IPS-15b (cell line): ENCODE results near the gene GPR137.

ENCODE experiments used
- H3K27me3 ChIP-seq: one replicate; pipeline ENCODE4 v1.6.1; 2013; ENCODE audit warnings: low read length; ENCODE audit not compliant: control insufficient read depth, insufficient read depth
- H3K36me3 ChIP-seq: one replicate; pipeline ENCODE4 v1.6.1; 2013; ENCODE audit warnings: low read length; ENCODE audit not compliant: control insufficient read depth, insufficient read depth
- H3K4me1 ChIP-seq: one replicate; pipeline ENCODE4 v1.6.1; 2013; ENCODE audit warnings: mild to moderate bottlenecking, low read length; ENCODE audit not compliant: control insufficient read depth, insufficient read depth
- H3K4me3 ChIP-seq: one replicate; pipeline ENCODE4 v1.5.1; 2013; ENCODE audit warnings: low read depth, low read length
- H3K9ac ChIP-seq: one replicate; pipeline ENCODE4 v1.6.1; 2013; ENCODE audit warnings: low read depth, mild to moderate bottlenecking, low read length
- H3K9me3 ChIP-seq: one replicate; pipeline ENCODE4 v1.6.1; 2013; ENCODE audit warnings: mild to moderate bottlenecking, low read length; ENCODE audit not compliant: control insufficient read depth, insufficient read depth

The GPR137 gene, protein sequence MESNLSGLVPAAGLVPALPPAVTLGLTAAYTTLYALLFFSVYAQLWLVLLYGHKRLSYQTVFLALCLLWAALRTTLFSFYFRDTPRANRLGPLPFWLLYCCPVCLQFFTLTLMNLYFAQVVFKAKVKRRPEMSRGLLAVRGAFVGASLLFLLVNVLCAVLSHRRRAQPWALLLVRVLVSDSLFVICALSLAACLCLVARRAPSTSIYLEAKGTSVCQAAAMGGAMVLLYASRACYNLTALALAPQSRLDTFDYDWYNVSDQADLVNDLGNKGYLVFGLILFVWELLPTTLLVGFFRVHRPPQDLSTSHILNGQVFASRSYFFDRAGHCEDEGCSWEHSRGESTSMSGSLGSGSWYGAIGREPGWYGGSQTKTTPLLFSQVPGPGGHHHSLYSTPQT

DNA sequence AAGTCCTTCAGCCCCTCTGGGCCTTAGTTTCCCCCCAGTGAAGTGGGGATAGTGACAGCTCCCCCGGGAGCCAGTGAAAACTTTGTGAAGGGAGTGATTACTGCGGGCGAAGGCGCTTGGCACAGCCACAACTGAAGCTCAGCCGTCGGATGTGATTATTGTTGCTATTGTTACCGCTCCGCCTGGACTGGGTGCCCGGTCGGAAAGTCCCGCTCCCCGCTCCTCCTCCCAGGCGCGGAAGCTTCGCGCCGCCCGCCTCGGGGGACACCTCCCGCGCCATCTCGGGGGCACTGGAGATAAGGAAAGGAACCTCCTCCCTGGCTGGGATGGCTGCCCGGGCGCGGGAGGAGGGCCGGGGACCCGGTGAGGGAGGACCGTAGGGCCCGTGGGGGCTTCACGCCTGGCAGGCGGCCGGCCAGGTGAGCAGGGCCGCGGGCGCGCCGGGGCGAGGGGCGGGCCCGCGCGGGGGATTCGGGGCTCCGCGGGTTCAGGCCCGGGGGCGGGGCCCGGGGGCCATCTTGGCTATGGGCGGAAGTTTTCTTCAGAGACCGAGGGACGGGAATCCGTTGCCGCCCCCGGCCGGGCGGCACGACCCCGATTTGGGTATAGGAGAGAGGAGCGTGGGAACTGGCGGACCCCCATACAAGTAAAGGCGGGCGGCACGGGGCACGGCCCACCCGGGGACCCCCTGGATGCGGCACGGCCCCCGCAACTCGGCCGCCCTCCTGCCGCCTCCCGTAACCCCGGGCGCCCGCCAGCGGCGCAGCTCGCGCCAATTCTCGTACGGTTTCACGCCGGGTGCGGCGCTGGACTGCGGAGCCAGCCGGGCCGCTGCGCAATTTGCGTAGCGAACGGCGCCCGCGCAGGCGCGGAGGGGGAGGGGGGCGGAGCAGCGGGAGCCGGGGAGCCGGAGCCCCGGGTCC, at the start of gene GPR137:
Gene GPR137 (plus strand): TSS at position 887 of the 923 bp plus-strand sequence. CDS start 677 bp downstream, outside the sequence.
- H3K9me3 ChIP-seq, result no peaks in the 10 kb centered on the region
- no peak within 1 kb of the TSS for H3K9ac ChIP-seq
- no peaks in the 10 kb centered on the region for H3K4me1 ChIP-seq
- peak within 1 kb of the TSS; percentile 87 for H3K4me3 ChIP-seq
- peaks cover 13% of the 10 kb centered on the region for H3K27me3 ChIP-seq
- no peaks in the 10 kb centered on the region for H3K36me3 ChIP-seq

DNA sequence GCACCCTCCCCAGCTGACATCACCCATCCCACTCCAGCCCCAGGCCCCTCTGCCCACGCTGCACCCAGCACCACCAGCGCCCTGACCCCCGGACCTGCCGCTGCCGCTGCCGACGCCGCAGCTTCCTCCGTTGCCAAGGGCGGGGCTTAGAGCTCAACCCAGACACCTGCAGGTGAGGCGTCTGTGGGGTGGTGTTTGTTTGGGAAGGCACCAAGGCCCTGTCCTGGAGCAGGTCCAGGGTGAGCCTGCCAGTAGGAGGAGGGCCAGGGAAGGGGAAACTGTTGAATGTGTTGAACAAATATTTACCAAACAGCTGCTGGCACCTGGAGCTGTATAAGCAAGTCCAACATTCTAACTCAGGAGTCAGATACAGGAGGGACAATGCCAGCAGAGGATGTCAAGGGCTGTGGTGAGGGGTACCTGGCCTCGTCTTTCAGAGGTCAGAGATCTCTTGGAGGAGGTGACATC, 48.1 kb upstream of the GPR137 start:
- Histone ChIP-seq H3K9ac (no peak overlapping the region), H3K36me3 (peaks cover 12% of the 10 kb centered on the region), H3K4me3 (no peak overlapping the region), H3K4me1 (peaks cover 2% of the 10 kb centered on the region), H3K9me3 (no peaks in the 10 kb centered on the region), H3K27me3 (no peaks in the 10 kb centered on the region)

DNA sequence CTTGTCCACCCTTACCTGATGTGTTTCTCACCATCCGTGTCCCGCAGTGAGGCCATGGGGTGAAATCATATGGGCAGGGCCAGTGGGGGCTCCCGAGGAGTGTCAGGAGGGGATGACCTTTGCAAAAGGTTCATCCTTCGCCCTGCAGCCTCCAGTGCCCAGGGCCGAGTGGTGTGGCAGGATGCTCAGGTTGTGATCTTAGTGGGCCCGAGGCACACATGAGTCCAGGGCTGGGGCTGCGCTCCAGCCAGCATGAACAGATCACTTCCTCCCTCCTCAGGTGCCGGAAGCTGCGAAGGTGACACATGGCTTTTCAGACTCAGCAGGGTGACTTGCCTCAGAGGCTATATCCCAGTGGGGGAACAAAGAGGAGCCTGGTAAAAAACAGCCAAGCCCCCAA, 47.6 kb upstream of the GPR137 start:
- no peaks in the 10 kb centered on the region for H3K9me3 ChIP-seq
- peaks cover 4% of the 10 kb centered on the region for H3K4me1 ChIP-seq
- no peaks in the 10 kb centered on the region for H3K27me3 ChIP-seq
- no peak overlapping the region for H3K9ac ChIP-seq
- H3K36me3 ChIP-seq, result peaks cover 12% of the 10 kb centered on the region
- no peak overlapping the region for H3K4me3 ChIP-seq

DNA sequence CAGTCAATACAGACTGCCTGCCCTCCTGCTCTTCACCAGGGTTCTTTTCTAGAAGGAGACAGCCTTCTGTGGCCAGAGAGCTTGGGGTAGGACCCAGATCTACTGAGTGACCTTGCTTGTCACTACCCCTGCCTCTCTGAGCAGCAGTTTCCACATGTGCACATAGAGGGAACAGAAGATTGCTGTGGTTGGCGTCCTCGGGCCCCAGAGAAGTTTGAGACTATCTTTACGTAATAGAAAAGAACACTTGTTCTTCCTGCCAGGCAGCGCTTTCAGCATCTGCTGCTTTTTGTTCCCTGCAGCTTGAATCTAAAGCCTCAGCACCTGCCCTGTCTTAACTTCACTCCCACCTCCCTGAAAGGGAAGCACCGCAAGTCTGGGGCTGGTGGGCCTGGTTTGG, 46.6 kb upstream of the GPR137 start:
- Histone ChIP-seq H3K9ac (no peak overlapping the region), H3K27me3 (no peaks in the 10 kb centered on the region), H3K4me1 (peaks cover 4% of the 10 kb centered on the region), H3K36me3 (peaks cover 18% of the 10 kb centered on the region), H3K9me3 (no peaks in the 10 kb centered on the region), H3K4me3 (no peak overlapping the region)

DNA sequence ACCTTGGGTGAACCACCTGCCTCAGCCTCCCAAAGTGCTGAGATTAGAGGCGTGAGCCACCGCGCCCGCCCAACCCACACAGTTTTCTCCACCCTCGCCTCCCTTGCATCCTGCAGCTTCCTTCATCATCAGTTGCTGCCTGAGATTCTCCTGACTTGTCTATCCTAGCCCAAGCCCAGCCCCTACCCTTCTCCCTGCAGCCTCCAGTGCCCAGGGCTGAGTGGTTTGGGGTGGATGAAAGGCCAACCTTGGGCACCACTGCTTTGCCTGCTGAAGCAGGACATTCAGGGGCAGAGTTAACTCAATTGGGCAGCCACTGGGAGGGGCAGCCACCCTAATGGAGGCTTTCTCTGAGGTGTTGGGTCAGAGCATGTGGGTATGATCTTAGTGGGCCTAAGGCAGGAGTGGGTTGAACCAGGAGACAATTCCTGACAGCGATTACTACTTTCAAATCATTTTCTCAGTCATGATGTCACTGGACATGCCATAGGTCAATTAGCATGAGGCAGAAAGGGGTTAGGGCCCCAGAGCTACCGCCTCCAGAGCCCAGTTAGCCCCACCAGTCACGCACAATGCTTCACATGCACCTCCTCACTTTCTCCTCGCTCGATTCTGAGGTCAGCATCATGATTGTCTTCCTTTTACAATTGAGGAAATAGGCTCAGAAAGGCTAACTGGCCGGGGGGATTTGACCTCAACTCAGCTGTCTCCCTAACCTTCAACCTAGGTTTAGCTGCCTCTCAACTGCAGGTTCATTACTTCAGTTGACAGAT, 45.8 kb upstream of the GPR137 start:
- Histone ChIP-seq H3K27me3 (no peaks in the 10 kb centered on the region), H3K9ac (peak overlapping the region; percentile 98), H3K4me1 (peaks cover 4% of the 10 kb centered on the region), H3K9me3 (no peaks in the 10 kb centered on the region), H3K36me3 (peaks cover 25% of the 10 kb centered on the region), H3K4me3 (peak overlapping the region; percentile 96)

DNA sequence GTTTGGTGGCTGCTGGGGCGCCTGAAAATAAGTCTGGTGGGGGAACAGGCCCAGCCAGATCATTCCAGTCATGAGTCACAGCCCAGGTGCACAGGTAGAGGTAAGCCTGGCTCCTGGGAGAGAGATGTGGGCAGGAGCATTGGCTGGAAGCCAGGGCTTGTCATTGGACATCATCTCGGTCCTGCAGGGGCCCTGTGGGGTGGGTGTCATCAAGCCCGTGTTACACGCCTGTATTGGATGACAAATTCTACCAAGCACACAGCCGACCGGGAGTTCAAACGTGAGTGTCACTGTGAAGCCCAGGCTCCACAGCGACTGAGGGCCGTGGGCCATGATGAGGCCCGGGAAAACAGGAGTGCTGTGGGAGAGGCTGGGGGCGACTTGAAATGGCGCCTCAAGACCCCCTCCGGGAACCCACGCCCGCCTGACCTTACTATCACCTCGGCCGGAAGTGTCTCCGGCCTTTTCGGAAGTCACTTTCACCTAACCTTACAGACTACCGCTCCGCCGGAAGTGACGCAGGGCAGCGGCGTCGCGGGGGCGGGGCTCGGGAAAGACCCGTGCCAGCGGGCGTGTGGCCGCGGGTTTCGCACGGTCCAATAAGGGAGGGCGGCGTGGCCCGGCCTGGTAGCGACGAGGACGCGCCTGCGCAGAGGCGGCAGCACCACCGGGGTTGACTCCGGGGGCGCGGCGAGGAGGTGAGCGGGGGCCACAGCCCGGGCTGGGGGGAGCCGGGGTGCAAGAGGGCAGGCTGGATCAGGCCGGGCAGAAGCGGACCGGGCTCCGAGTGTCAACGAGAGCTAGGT, 45.0 kb upstream of the GPR137 start, which contains the start of gene FKBP2:
Gene FKBP2 (plus strand): TSS at position 661 of the 806 bp plus-strand sequence. CDS start 1,293 bp downstream, outside the sequence.
- H3K36me3 ChIP-seq, result peaks cover 26% of the 10 kb centered on the region
- no peaks in the 10 kb centered on the region for H3K27me3 ChIP-seq
- peaks cover 4% of the 10 kb centered on the region for H3K4me1 ChIP-seq
- H3K9me3 ChIP-seq, result no peaks in the 10 kb centered on the region
- H3K4me3 ChIP-seq, result peak within 1 kb of the TSS; percentile 96
- peak within 1 kb of the TSS; percentile 98 for H3K9ac ChIP-seq

DNA sequence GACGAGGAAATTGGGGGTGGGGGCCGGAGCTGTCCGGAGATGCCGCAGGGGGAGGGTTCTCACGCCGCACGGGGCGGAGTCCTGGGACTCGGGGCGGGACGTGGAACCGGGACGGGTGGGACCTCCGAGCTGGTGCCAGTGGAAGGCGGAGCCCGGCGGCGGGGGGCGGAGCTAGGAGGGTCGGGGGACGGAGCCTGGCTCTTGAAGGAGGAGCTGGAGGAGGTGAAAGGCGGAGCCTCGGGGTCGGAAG, 44.5 kb upstream of the GPR137 start:
- no peaks in the 10 kb centered on the region for H3K9me3 ChIP-seq
- peaks cover 4% of the 10 kb centered on the region for H3K4me1 ChIP-seq
- H3K4me3 ChIP-seq, result peak overlapping the region; percentile 96
- no peaks in the 10 kb centered on the region for H3K27me3 ChIP-seq
- peaks cover 22% of the 10 kb centered on the region for H3K36me3 ChIP-seq
- peak overlapping the region; percentile 54 for H3K9ac ChIP-seq

DNA sequence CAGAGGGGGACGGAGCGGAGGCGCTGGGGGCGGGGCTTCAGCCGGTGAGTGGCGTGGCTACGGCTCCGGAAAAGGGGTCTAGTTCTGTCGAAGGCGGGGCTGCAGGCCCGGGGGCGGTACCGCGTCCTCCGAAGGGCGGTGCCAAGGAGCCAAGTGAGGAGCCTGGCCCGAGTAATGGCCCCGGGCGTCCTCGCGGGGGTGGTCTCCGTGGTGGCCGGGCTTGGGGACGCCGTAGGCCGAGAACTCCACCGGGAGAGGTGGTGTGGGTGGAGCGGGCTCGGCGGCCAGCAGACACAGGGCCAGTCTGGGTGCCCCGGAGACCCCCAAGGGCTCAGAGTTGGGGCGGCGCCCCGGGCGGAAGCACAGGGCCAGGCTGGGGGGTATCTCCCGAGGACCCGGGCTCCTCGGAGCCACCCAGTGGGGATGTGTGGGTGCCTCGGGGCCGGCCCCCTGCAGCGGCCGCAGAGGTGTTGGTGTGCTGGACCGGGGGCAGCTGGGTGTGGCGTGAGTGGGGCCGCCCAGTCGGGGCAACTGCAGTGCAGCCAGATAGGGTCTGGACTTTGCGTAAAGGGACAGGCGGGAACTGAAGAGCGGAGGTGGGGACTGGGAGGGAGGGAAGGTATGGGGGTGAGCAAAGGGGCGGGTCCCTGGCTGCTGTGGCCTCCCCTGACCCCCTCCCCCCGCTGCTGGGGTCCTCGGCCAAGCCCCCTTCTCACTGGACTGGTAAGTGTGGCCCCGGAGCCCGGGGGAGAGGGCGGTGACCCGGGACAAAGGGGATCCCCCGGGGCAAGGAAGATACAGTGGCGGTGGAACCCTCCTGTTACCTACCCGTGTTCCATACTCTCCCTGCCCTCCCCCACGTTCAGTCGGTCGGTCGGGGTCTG, 43.9 kb upstream of the GPR137 start:
- Histone ChIP-seq H3K4me1 (peaks cover 4% of the 10 kb centered on the region), H3K27me3 (no peaks in the 10 kb centered on the region), H3K4me3 (peak overlapping the region; percentile 84), H3K9ac (peak overlapping the region; percentile 76), H3K36me3 (peaks cover 22% of the 10 kb centered on the region), H3K9me3 (no peaks in the 10 kb centered on the region)

DNA sequence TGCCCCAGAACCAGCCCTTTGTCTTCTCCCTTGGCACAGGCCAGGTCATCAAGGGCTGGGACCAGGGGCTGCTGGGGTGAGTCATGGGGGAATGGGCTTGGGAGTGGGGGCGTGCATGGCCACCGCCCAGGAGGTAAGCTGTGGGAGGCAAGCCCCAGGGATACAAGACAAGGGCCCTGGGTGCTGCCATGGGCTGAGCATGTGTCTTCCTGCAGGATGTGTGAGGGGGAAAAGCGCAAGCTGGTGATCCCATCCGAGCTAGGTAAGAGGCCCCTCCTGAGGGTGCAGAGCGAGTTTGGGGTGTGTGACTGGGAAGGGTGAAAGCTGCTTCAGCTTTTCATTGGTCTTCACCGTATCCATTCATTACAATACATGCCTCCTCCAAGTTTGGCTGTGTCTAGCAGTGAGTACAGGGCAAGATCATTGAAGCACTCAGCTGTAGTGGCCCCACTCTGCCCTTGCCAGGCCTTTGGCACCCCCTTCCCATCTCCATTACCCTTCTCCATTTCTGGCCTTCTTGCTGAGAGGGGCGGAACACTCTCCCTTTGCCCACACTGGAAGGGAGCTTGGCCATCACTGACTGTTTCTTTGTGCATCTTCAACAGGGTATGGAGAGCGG, 42.3 kb upstream of the GPR137 start:
- H3K9ac ChIP-seq, result no peak overlapping the region
- no peak overlapping the region for H3K4me3 ChIP-seq
- H3K9me3 ChIP-seq, result no peaks in the 10 kb centered on the region
- peaks cover 11% of the 10 kb centered on the region for H3K4me1 ChIP-seq
- H3K27me3 ChIP-seq, result no peaks in the 10 kb centered on the region
- peaks cover 16% of the 10 kb centered on the region for H3K36me3 ChIP-seq

DNA sequence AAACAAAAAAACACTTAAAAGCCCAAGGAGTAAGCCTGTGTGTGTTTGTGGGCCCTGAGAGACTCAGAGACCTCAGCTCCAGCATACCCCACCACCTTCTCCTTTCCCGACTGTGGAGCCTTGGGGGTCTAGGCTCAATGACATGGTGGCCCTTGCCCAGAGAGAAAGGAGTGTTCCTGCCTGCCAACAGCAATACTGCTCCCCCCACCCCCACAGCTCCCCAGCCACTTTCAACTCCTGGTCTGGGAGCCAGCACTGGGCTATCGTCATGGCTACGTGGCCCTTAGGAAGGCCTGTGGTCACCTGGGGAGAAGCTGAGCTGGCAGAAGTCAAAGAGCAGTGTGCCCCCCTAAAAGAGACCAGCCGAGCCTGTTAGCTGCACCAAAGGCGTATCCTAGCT, 41.5 kb upstream of the GPR137 start:
- H3K4me1 ChIP-seq, result peaks cover 18% of the 10 kb centered on the region
- H3K4me3 ChIP-seq, result no peak overlapping the region
- H3K9me3 ChIP-seq, result no peaks in the 10 kb centered on the region
- no peak overlapping the region for H3K9ac ChIP-seq
- H3K36me3 ChIP-seq, result peaks cover 16% of the 10 kb centered on the region
- H3K27me3 ChIP-seq, result no peaks in the 10 kb centered on the region
